LNCAP (cell line): ENCODE measurements around the gene HOXB1.

Experiments
- CTCF ChIP-seq: fragments of 450-650 bp; IDR thresholded peaks from 2 replicates; pipeline ENCODE4 v1.5.1; 2017; ENCODE audit warnings: mild to moderate bottlenecking

The HOXB1 gene

GRCh38 chr17:48565925-48566710, 35.3 kb upstream of the HOXB1 start:
- TF ChIP-seq CTCF: no peak

- no peak for TF ChIP-seq CTCF
Measured at GRCh38 chr17:48565022-48565554, 34.3 kb upstream of the HOXB1 start.

DNA sequence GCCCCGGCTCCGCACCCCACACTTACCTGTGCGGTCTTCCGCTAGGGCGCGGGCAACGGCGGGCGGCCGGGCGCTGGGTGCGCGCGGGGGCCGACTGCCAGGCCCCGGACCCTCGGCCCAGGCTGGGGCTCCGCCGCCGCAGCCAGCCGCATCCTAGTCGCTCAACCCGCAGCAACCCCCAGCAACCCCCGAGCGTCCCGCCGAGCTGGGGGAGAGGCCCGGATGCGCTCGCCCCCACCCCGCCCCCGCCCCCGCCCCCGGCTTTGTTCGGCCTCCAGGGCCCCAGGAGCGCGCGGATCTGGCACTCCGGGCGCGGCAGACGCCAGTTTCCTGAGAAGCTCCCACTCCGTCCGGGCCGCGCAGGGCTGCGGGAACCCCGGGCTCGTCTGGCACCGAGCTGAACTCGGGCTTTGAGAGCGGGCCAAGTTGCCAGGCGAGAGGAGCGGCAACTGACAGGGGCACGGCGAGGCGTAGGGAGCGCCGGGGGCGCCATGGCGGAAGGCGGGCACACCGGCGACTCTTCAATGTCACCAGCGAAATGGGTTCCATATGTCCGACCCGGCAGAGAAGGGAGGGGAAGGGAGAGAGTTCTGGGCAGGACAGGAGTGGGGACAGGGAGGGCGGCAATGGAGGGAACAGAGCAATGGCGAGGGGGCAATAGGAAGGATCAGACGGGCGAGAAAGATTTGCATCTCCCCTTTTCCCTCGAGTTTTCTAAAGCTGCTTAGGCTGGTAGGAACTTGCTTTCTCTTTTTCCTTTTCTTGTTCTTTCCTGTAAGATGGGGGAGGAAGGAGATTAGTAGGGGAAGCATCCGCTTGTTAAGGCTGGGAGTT, 33.6 kb upstream of the HOXB1 start:
- TF ChIP-seq CTCF: no peak

GRCh38 chr17:48563867-48564187, 33.0 kb upstream of the HOXB1 start:
- no peak for TF ChIP-seq CTCF

DNA sequence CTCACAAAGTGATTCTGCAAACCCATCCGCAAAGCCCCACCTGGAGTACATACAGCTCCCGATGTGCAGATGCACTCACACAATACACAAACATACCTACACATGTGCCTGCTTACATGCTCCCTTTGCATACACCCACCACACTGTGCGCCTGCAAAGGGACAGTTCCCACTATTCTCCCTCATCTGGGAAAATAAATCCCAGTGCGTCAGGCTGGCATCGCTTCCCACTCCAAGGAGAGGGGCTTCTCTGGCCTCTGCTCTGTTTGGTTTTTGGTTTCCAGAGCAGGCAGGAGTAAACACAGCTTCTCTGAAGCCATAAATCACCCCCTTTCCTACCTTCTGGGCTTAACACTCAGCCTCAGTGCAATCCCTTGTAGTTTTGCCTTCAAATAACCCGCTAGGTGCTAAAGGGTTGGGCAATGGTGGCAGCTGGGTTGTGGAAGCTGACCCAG, 32.6 kb upstream of the HOXB1 start:
- TF ChIP-seq CTCF: no peak

DNA sequence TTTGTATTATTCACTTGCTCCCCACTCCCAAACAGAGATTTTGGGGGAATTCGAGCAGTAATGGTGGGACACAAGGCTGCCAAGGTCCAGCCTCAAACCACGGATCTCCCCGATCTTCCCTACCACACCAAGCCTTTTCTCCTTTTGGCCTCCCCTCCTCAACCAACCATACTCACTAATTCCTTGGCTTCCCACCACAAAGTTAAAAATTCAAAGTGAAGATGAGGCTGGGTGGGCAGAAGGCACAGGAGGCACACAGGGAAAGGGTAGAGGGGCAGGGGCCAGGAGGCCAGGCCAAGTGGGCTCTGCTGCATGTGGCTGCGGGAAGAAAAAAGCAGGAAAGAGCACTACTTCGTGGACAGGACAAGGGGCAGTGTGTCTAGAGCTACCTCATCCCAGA, 32.1 kb upstream of the HOXB1 start:
- no peak for TF ChIP-seq CTCF

GRCh38 chr17:48561884-48562810, 31.3 kb upstream of the HOXB1 start:
- no peak for TF ChIP-seq CTCF
